Measurements from ENCODE around the gene TBL1X.
"Not testable (repeated sequence)": the region's sequence is repeated elsewhere in the genome, so short reads cannot be mapped to it uniquely, and the experiment has no call there.

The TBL1X gene

GRCh38 chrX:9533611-9534010 lies 68.8 kb downstream of the TBL1X start:
- no peak for DNase-seq (ENCODE audit: low read depth in 2 of 3, low spot score in 1 of 3)

- DNase-seq (ENCODE audit: low read depth in 2 of 3, low spot score in 1 of 3): no peak
Observed at GRCh38 chrX:9534686-9535085, 69.8 kb downstream of the TBL1X start.

- no peak for DNase-seq (ENCODE audit: low read depth in 2 of 3, low spot score in 1 of 3)
Observed at GRCh38 chrX:9535101-9535500, 70.2 kb downstream of the TBL1X start.

GRCh38 chrX:9536156-9536555 lies 71.3 kb downstream of the TBL1X start:
- not testable (repeated sequence) for DNase-seq (ENCODE audit: low read depth in 2 of 3, low spot score in 1 of 3)

- DNase-seq (ENCODE audit: low read depth in 2 of 3, low spot score in 1 of 3): no peak
Observed at GRCh38 chrX:9537781-9538180, 72.9 kb downstream of the TBL1X start.

- no peak for DNase-seq (ENCODE audit: low read depth in 2 of 3, low spot score in 1 of 3)
Observed at GRCh38 chrX:9538544-9539045, 73.7 kb downstream of the TBL1X start.

- DNase-seq (ENCODE audit: low read depth in 2 of 3, low spot score in 1 of 3): no peak
Observed at GRCh38 chrX:9539605-9540387, 74.9 kb downstream of the TBL1X start.

- DNase-seq (ENCODE audit: low read depth in 2 of 3, low spot score in 1 of 3): no peak
Observed at GRCh38 chrX:9542106-9542760, 77.4 kb downstream of the TBL1X start.

GRCh38 chrX:9542761-9543111 lies 77.9 kb downstream of the TBL1X start:
- DNase-seq (ENCODE audit: low read depth in 2 of 3, low spot score in 1 of 3): no peak

GRCh38 chrX:9555354-9555753 lies 90.5 kb downstream of the TBL1X start:
- no peak for DNase-seq (ENCODE audit: low read depth in 2 of 3, low spot score in 1 of 3)

- DNase-seq (ENCODE audit: low read depth in 2 of 3, low spot score in 1 of 3): no peak
Observed at GRCh38 chrX:9557091-9557490, 92.2 kb downstream of the TBL1X start.

GRCh38 chrX:9557521-9557920 lies 92.7 kb downstream of the TBL1X start:
- no peak for DNase-seq (ENCODE audit: low read depth in 2 of 3, low spot score in 1 of 3)

GRCh38 chrX:9558615-9559014 lies 93.8 kb downstream of the TBL1X start:
- no peak for DNase-seq (ENCODE audit: low read depth in 2 of 3, low spot score in 1 of 3)

- no peak for DNase-seq (ENCODE audit: low read depth in 2 of 3, low spot score in 1 of 3)
Observed at GRCh38 chrX:9560219-9560618, 95.4 kb downstream of the TBL1X start.

GRCh38 chrX:9561199-9561598 lies 96.3 kb downstream of the TBL1X start:
- no peak for DNase-seq (ENCODE audit: low read depth in 2 of 3, low spot score in 1 of 3)

GRCh38 chrX:9562851-9563250 lies 98.0 kb downstream of the TBL1X start:
- DNase-seq (ENCODE audit: low read depth in 2 of 3, low spot score in 1 of 3): no peak

- DNase-seq (ENCODE audit: low read depth in 2 of 3, low spot score in 1 of 3): peak in 2 of 3 donors; percentile 3 to 5
Observed at GRCh38 chrX:9566150-9566621, 101.3 kb downstream of the TBL1X start.

- no peak for DNase-seq (ENCODE audit: low read depth in 2 of 3, low spot score in 1 of 3)
Observed at GRCh38 chrX:9569876-9570301, 105.0 kb downstream of the TBL1X start.

- DNase-seq (ENCODE audit: low read depth in 2 of 3, low spot score in 1 of 3): no peak
Observed at GRCh38 chrX:9573282-9574106, 108.6 kb downstream of the TBL1X start.

- no peak for DNase-seq (ENCODE audit: low read depth in 2 of 3, low spot score in 1 of 3)
Observed at GRCh38 chrX:9576059-9576458, 111.2 kb downstream of the TBL1X start.

GRCh38 chrX:9577555-9577954 lies 112.7 kb downstream of the TBL1X start:
- DNase-seq (ENCODE audit: low read depth in 2 of 3, low spot score in 1 of 3): no peak

All from stimulated activated CD4-positive, alpha-beta T cell treated with anti-CD3 and anti-CD28 coated beads, Interleukin-12 subunit alpha, Interleukin-12 subunit beta, amount 100 ng/mL, for 48 hours (primary cell).